Renal cortex interstitium (tissue), 11 donors: ENCODE results near the gene DPYSL5. TPM values are rescaled to one million over a fixed set of nuclear protein-coding genes. Genes with fewer than 3 reads are reported as not detected.
A peak's percentile ranks its signal among the peaks of the same experiment; 100 is the strongest.
"Not testable (repeated sequence)": the region's sequence is repeated elsewhere in the genome, so short reads cannot be mapped to it uniquely, and the experiment has no call there.

Experiments used
- DNase-seq, 11 donors: peaks; one replicate each; pipeline ENCODE4 v3.0.0-alpha.2; 2013; ENCODE audit warnings: low read depth in 9 of 11, low spot score in 4 of 11; ENCODE audit errors: extremely low read depth in 1 of 11
- polyA plus RNA-seq, 3 donors: library from polyadenylated mRNA; unstranded; fragments of 120-200 nt; gene quantifications; one replicate each; pipeline ENCODE4 v1.2.1, GENCODE V29; 2013; ENCODE audit not compliant: insufficient read length in 3 of 3

The DPYSL5 gene
- polyA plus RNA-seq, 3 donors, result 4.4 to 8.6 (median 8.5) TPM

GRCh38 chr2:26913999-26914658, 66.2 kb downstream of the DPYSL5 start:
- no peak for DNase-seq

GRCh38 chr2:26914659-26915310, 66.9 kb downstream of the DPYSL5 start:
- no peak for DNase-seq

- no peak for DNase-seq
These were observed 67.4 kb downstream of the DPYSL5 start for GRCh38 chr2:26915316-26915715.

GRCh38 chr2:26916128-26916692, 68.3 kb downstream of the DPYSL5 start:
- no peak for DNase-seq

GRCh38 chr2:26917135-26917836, 69.4 kb downstream of the DPYSL5 start:
- DNase-seq, result no peak

- DNase-seq, result no peak
These were observed 73.4 kb downstream of the DPYSL5 start for GRCh38 chr2:26921323-26921722.

GRCh38 chr2:26922405-26923188, 74.7 kb downstream of the DPYSL5 start:
- peak in 4 of 11 donors; percentile 28 to 36 (median 32) for DNase-seq

GRCh38 chr2:26923189-26923466, 75.2 kb downstream of the DPYSL5 start:
- not testable (repeated sequence) for DNase-seq

GRCh38 chr2:26924731-26925099, 76.8 kb downstream of the DPYSL5 start:
- DNase-seq, result no peak

GRCh38 chr2:26925100-26925791, 77.3 kb downstream of the DPYSL5 start:
- DNase-seq, result peak in 1 of 11 donors; percentile 37

GRCh38 chr2:26927221-26927620, 79.3 kb downstream of the DPYSL5 start:
- DNase-seq, result no peak

- DNase-seq, result no peak
These were observed 85.0 kb downstream of the DPYSL5 start for GRCh38 chr2:26932974-26933373.

GRCh38 chr2:26933431-26934334, 85.8 kb downstream of the DPYSL5 start:
- DNase-seq, result no peak

- no peak for DNase-seq
These were observed 86.4 kb downstream of the DPYSL5 start for GRCh38 chr2:26934335-26934724.

- no peak for DNase-seq
These were observed 87.1 kb downstream of the DPYSL5 start for GRCh38 chr2:26934985-26935384.

- DNase-seq, result no peak
These were observed 88.9 kb downstream of the DPYSL5 start for GRCh38 chr2:26936855-26937254.

GRCh38 chr2:26938399-26939118, 90.6 kb downstream of the DPYSL5 start:
- DNase-seq, result no peak
